Loucy (cell line): ENCODE data around the gene CDC14A.

Source experiments
- CTCF ChIP-seq: fragments of 200-600 bp; sonication (generic); conservative IDR thresholded peaks from 2 replicates; pipeline ENCODE4 v1.5.1; 2014; ENCODE audit warnings: mild to moderate bottlenecking, antibody characterized with exemption, low read length
- EZH2phosphoT487 ChIP-seq: fragments of 200-600 bp; IDR thresholded peaks from 2 replicates; pipeline ENCODE4 v1.6.1; 2018; ENCODE audit warnings: antibody characterized with exemption, mild to moderate bottlenecking, moderate library complexity, borderline replicate concordance

- TF ChIP-seq CTCF (no peak), EZH2phosphoT487 (no peak)
These were observed 122.5 kb downstream of the CDC14A start for GRCh38 chr1:100474834-100475233.
